Measurements from ENCODE around the gene SLC25A22.

The SLC25A22 gene

DNA sequence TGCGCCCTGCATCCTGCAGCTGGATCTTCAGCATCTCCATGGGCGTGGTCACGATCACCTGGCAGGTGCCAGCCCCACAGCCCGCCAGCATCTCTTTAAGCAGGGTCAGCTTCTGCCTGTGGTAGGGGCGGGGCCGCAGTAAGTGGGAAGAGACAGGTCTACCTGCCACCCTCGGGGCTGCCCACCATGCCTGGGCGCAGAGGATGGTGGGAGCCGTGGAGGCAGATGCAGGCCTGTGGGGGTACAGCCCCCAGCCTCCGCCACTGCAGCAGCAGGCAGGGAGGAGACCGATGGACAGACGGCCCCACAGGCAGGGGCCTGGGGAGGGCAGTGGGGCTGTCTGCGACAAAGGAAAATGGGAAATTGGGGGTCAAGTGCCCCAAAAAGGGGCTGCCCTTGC lies 5.2 kb downstream of the SLC25A22 start:
- intact Hi-C loops (cut with DNase I) = no loop called here
- peak in 1 of 10 donors; percentile 62 for DNase-seq

GRCh38 chr11:792535-792821 lies 5.6 kb downstream of the SLC25A22 start:
- DNase-seq = no peak
- intact Hi-C loops (cut with DNase I) = no loop called here

GRCh38 chr11:791658-792534 lies 6.2 kb downstream of the SLC25A22 start:
- intact Hi-C loops (cut with DNase I) = no loop called here
- DNase-seq = peak in 1 of 10 donors; percentile 82

DNA sequence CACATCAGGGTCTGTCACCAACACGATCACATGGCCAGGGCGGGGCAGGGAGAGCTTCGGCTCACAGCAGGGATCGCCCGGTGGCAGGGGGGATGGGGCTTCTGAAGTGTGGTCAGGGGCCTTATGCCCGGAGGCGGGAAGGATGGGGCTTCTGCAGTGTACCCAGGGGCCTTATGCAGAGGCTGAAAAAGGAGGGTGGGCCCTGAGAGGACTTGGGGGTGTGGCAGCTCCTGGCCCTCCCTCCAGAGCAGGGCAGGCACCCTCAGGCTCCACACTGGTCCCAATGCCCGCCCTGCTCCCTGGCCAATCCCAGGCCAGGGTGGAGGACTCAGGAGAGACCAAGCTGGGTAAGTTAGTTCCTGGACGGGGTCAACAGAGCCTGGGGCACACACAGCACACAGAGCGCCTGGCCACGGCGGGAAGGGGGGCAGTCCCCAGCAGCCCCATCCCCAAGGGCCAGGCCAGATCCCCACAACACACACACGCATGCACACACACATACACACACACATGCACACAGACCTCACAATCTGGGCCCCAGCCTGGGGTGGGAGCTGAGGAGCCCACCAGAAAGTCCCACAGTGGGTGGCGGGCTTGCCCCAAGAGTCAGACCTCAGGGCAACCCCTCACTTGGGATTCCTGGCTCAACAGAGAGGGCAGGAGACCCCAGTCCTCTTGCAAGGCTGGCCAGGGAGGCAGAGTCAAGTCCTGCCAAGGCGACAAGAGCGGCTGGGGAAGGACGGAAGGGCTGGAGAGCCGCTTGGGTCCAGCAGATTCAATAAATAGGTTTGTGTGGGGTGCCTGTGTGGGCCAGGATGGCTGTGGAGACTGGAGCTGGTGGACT lies 7.1 kb downstream of the SLC25A22 start:
- peak in 1 of 10 donors; percentile 70 for DNase-seq
- intact Hi-C loops (cut with DNase I) = no loop called here

GRCh38 chr11:789943-790342 lies 8.1 kb downstream of the SLC25A22 start, which contains the start of gene CEND1:
Gene CEND1 (minus strand): TSS chr11:790090. CDS start chr11:788576, 1,514 bp downstream.
- DNase-seq = peak in 8 of 10 donors; percentile 70 to 95 (median 79)
- intact Hi-C loops (cut with DNase I) = no loop called here

- DNase-seq = no peak
- intact Hi-C loops (cut with DNase I) = no loop called here
Observed at GRCh38 chr11:788953-789940, 8.8 kb downstream of the SLC25A22 start.

GRCh38 chr11:788009-788640 lies 10.0 kb downstream of the SLC25A22 start:
- DNase-seq = no peak
- intact Hi-C loops (cut with DNase I) = no loop called here

DNA sequence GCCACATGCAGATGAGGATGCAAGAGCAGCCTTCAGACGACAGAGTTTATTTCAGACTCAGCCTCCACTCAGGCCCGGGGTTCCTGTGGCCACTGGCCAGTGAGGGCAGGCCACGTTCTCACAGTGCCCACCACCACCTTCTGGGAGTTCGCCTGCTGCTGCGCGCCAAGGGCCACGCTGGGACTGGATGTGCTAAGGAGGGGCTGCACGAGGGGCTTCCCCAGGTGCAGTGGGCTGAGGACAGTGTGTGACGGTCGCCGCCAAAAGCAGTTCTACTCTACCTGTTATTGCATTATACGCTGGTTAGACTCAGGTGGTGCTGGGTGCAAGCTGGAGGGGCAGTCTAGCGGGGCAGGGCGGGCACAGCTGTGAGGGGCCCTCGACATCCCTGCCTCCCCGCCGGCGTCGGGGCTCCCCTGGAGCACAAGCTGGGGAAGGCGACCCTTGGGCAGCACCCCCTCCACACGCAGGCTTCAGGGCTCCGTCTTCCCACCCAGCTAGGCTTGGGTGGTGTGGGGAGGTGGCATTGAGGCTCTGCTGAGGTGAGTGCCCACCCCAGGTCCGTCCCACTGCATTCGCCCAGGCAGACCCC lies 10.9 kb downstream of the SLC25A22 start:
- intact Hi-C loops (cut with DNase I) = no loop called here
- DNase-seq = no peak

GRCh38 chr11:786235-787083 lies 11.6 kb downstream of the SLC25A22 start:
- no peak for DNase-seq
- intact Hi-C loops (cut with DNase I) = no loop called here

GRCh38 chr11:783581-784015 lies 14.5 kb downstream of the SLC25A22 start:
- DNase-seq = peak; percentile 75 to 98 (median 88)
- intact Hi-C loops (cut with DNase I) = no loop called here

- intact Hi-C loops (cut with DNase I) = no loop called here
Observed at GRCh38 chr11:782264-783174, 15.6 kb downstream of the SLC25A22 start.

GRCh38 chr11:779955-780532 lies 18.0 kb downstream of the SLC25A22 start:
- DNase-seq = no peak
- intact Hi-C loops (cut with DNase I) = no loop called here

More at GRCh38 chr11:782264-783174, 15.6 kb downstream of the SLC25A22 start:
- DNase-seq = no peak

DNA sequence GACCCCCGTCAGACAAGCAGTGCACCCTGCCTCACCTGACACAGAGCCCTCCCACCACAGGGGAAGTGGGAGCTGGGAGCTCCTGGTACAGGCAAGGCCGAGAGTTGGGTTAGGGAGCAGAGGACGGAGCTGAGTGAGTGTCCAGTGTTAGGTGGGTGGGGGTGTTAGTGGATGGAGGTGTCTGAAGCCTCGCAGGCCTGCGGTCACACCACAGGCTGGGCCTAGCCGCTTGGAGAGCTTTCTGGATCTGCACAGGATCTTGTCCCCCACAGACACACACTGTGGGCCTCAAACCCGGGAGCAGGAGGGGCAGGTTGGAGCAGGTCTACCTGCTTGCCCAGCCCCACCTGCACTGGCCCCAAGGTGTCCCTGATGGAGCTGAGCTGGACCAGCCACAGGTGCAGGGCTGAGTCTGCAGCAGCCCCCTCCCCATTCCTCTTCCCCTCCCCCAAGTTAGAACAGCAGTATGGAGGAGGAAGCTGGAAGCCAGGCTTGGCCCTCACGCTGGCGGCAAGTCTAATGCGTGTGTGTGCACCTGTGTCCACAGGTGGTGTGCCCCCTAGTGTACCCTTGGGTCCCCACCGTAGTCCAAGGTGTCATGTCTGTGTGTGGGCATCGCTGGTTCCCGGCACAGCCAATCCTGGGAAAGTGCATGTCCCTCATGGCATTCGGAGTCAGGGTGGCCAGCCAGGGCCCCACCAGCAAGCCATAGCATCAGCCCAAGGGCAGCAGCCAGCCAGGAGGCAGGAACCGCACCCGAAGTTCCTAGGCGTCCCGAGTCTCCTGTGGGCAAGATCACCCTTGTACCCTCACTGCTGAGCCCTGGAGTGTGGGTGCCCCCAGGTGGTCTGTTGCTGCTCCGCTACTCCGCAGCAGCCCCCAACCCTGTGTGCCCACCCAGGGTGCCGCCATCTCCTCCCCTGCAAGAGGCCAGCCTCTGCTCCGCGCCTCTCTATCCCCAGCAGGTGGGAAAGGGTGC lies 18.8 kb downstream of the SLC25A22 start:
- intact Hi-C loops (cut with DNase I) = no loop called here
- DNase-seq = no peak

GRCh38 chr11:777288-778255 lies 20.5 kb downstream of the SLC25A22 start, which contains the start of gene GATD1:
Gene GATD1 (minus strand): TSS chr11:777487. CDS start chr11:777462, 25 bp downstream.
- peak; percentile 83 to 98 (median 90) for DNase-seq
- intact Hi-C loops (cut with DNase I) = no loop called here

Data from posterior cingulate gyrus (tissue), 11 donors.